Naive thymus-derived CD4-positive, alpha-beta T cell (primary cell): Measurements from ENCODE around the gene ESRRA. TPM values are rescaled to one million over a fixed set of nuclear protein-coding genes. Genes with fewer than 3 reads are reported as not detected.
A peak's percentile ranks its signal among the peaks of the same experiment; 100 is the strongest.

ENCODE experiments used
- ATAC-seq: fragments of 150-1000 bp; cut with Tn5 transposase; 2 replicates; pipeline ENCODE4 v1.10.0; 2021; ENCODE audit warnings: mild to moderate bottlenecking, moderate library complexity
- CTCF ChIA-PET: fragments of 350-600 bp; sonication (Branson Sonifier 250); formaldehyde crosslinking; loops from one replicate; lab custom pipeline; 2021; ENCODE audit warnings: antibody characterized with exemption; lab: Charles Lee
- POLR2A ChIA-PET: fragments of 350-600 bp; sonication (Branson Sonifier 250); formaldehyde crosslinking; loops from one replicate; lab custom pipeline; 2021; ENCODE audit warnings: antibody characterized with exemption, inconsistent platforms; lab: Charles Lee
- DNase-seq, 9 donors: peaks; one replicate each; pipeline versions ENCODE4 v3.0.0 to v3.0.0-alpha.2; 2020 to 2022; ENCODE audit warnings: mixed read lengths in 1 of 9
- H3K27ac ChIP-seq: one replicate; pipeline ENCODE4 v1.7.0; 2013; ENCODE audit warnings: mild to moderate bottlenecking, low read depth, low read length, moderate library complexity
- H3K27me3 ChIP-seq, 2 donors: one replicate each; pipeline ENCODE4 v1.7.0; 2013; ENCODE audit warnings: low read length in 2 of 2, mild to moderate bottlenecking in 2 of 2, moderate library complexity in 2 of 2; ENCODE audit not compliant: control insufficient read depth in 2 of 2, insufficient read depth in 2 of 2
- H3K36me3 ChIP-seq, 3 experiments: 1 replicate in 2 of 3; 2 replicates in 1 of 3; pipeline ENCODE4 v1.7.0; 2013; ENCODE audit warnings: low read length in 3 of 3, mild to moderate bottlenecking in 3 of 3, moderate library complexity in 1 of 3; ENCODE audit not compliant: insufficient read depth in 3 of 3, control insufficient read depth in 2 of 3
- H3K4me1 ChIP-seq, 2 donors: one replicate each; pipeline ENCODE4 v1.7.0; 2013; ENCODE audit warnings: low read length in 2 of 2, mild to moderate bottlenecking in 2 of 2, moderate library complexity in 1 of 2; ENCODE audit not compliant: control insufficient read depth in 2 of 2, insufficient read depth in 2 of 2
- H3K4me3 ChIP-seq: 2 replicates; pipeline ENCODE4 v1.7.0; 2013; ENCODE audit warnings: mild to moderate bottlenecking, low read length
- H3K9me3 ChIP-seq, 3 experiments: 1 replicate in 2 of 3; 2 replicates in 1 of 3; pipeline ENCODE4 v1.7.0; 2013; ENCODE audit warnings: low read length in 3 of 3; ENCODE audit not compliant: control insufficient read depth in 2 of 3
- H3K27ac Mint-ChIP-seq, 9 donors: one replicate each; pipeline ENCODE4 v1.8.0; 2020 to 2022; ENCODE audit warnings: mixed read lengths in 9 of 9, mild to moderate bottlenecking in 8 of 9, moderate library complexity in 5 of 9, inconsistent platforms in 2 of 9
- H3K27me3 Mint-ChIP-seq, 5 donors: one replicate each; pipeline ENCODE4 v1.8.0; 2021 to 2022; ENCODE audit warnings: mixed read lengths in 5 of 5, mild to moderate bottlenecking in 1 of 5
- H3K36me3 Mint-ChIP-seq, 5 donors: one replicate each; pipeline ENCODE4 v1.8.0; 2020 to 2022; ENCODE audit warnings: mixed read lengths in 5 of 5, mild to moderate bottlenecking in 3 of 5, inconsistent platforms in 1 of 5
- H3K4me1 Mint-ChIP-seq, 7 donors: one replicate each; pipeline ENCODE4 v1.8.0; 2020 to 2022; ENCODE audit warnings: mixed read lengths in 7 of 7, mild to moderate bottlenecking in 3 of 7, inconsistent platforms in 1 of 7
- H3K4me3 Mint-ChIP-seq, 10 donors: one replicate each; pipeline ENCODE4 v1.8.0; 2020 to 2022; ENCODE audit warnings: mild to moderate bottlenecking in 10 of 10, mixed read lengths in 10 of 10, moderate library complexity in 6 of 10, inconsistent platforms in 2 of 10
- H3K9me3 Mint-ChIP-seq, 11 donors: one replicate each; pipeline ENCODE4 v1.8.0; 2020 to 2022; ENCODE audit warnings: mixed read lengths in 11 of 11, mild to moderate bottlenecking in 4 of 11, inconsistent platforms in 1 of 11, moderate library complexity in 1 of 11
- intact Hi-C, 2 donors: fragments of 100-400 bp; cut with micrococcal nuclease; formaldehyde crosslinking; loops; one replicate each; pipeline ENCODE4 v1.15.1; 2023
- polyA plus RNA-seq, 2 donors: library from polyadenylated mRNA; unstranded; fragments of 300-500 nt; fragmentation: Illumina TruSeq; gene quantifications; one replicate each; pipeline ENCODE4 v1.2.3, GENCODE V29; 2021
- total RNA-seq, 6 experiments: library from RNA in 5 of 6; stranded (reverse) in 5 of 6; gene quantifications; 1 replicate in 5 of 6; 2 replicates in 1 of 6; pipeline ENCODE4 v1.2.3 and lab custom pipeline; 2021 to 2026

ESRRA gene
- total and polyA plus RNA-seq, 7 experiments from 2014 or later: 5.3 to 42.0 (median 26.8) TPM

DNA sequence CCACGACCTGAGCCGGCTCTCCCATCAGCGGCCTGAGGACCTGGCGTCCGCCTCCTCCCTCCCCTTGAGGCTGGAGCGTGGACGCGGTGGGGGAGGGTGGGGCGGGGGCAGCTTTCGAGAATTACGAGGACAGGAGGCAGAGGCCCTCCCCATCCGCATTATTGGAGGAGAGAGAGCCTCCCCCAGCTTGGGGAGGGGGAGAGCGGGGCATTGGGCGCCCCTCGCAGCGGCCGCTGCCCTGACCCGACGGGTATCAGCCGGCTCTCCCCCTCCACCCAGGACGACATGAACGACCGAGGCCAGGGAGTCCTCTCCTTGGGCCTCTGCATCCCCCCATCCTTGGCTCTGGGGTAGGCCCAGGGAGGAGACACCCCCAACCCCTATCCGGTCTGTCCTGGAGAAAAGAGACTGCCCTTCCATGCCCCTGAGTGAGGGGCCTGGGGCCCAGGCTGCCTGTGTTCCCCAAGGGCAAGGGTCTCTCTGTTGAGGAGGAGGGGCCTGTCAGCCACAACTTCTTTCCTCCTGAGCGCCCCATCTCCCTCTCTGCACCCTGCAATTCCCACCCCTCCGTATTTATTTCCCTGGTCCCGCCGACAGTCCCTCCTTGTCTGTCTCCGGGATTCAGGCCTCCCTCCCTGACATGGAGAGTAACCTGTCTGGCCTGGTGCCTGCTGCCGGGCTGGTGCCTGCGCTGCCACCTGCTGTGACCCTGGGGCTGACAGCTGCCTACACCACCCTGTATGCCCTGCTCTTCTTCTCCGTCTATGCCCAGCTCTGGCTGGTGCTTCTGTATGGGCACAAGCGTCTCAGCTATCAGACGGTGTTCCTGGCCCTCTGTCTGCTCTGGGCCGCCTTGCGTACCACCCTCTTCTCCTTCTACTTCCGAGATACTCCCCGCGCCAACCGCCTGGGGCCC is 19.2 kb upstream of the ESRRA start:
- peaks cover 0 to 8% (median 3%) of the 10 kb centered on the region in 5 donors for H3K36me3 Mint-ChIP-seq
- Histone ChIP-seq H3K36me3 (peaks cover 0 to 6% (median 0%) of the 10 kb centered on the region in 3 experiments), H3K4me1 (peaks cover 11 to 17% of the 10 kb centered on the region in 2 donors), H3K4me3 (peak overlapping the region; percentile 24), H3K27me3 (peaks cover 0 to 9% of the 10 kb centered on the region in 2 donors), H3K9me3 (no peaks in the 10 kb centered on the region), H3K27ac (peak overlapping the region; percentile 99)
- POLR2A ChIA-PET: interaction anchor here (1.3 to 7.1 kb wide), 6 partner anchors 10 to 79 kb away, joined by 3 to 104 read pairs (median 12); partner anchors contain the start of genes CATSPERZ, FERMT3, PRDX5 and TRMT112
- DNase-seq (peak in 1 of 9 donors; percentile 39), ATAC-seq (no peak)
- H3K27me3 Mint-ChIP-seq: peaks cover 6 to 12% (median 6%) of the 10 kb centered on the region in 5 donors
- H3K27ac Mint-ChIP-seq: peak overlapping the region; percentile 30 to 96 (median 86)
- peak overlapping the region; percentile 73 to 91 (median 84) for H3K4me3 Mint-ChIP-seq
- CTCF ChIA-PET: interaction anchor here (1.4 kb wide), 1 partner anchor 16 kb away, joined by 5 read pairs; no protein-coding TSS in a partner anchor
- H3K4me1 Mint-ChIP-seq: peaks cover 11 to 29% (median 23%) of the 10 kb centered on the region in 7 donors
- peaks cover 0 to 2% (median 0%) of the 10 kb centered on the region in 11 donors for H3K9me3 Mint-ChIP-seq
- intact Hi-C loops: loop anchor here (1.0 to 5.0 kb wide), 15 partner anchors 16 to 101 kb away; partner anchors contain the start of genes ESRRA (in 2 of the 2), FKBP2 (in 2 of the 2), DNAJC4 (in 1 of the 2) and FERMT3 (in 1 of the 2)

- H3K4me3 Mint-ChIP-seq: peak overlapping the region; percentile 73 to 88 (median 82)
- Histone ChIP-seq H3K4me1 (peaks cover 11 to 17% of the 10 kb centered on the region in 2 donors), H3K9me3 (no peaks in the 10 kb centered on the region), H3K4me3 (no peak overlapping the region), H3K36me3 (peaks cover 0 to 6% (median 0%) of the 10 kb centered on the region in 3 experiments), H3K27ac (no peak overlapping the region), H3K27me3 (peaks cover 0 to 9% of the 10 kb centered on the region in 2 donors)
- H3K4me1 Mint-ChIP-seq: peaks cover 11 to 25% (median 22%) of the 10 kb centered on the region in 7 donors
- peak overlapping the region; percentile 30 to 96 (median 86) for H3K27ac Mint-ChIP-seq
- ATAC-seq (no peak), DNase-seq (no peak)
- intact Hi-C loops: loop anchor here in 1 of 2 donors (5.0 kb wide), 1 partner anchor 79 kb away; the partner anchor contains the start of gene FERMT3
- H3K36me3 Mint-ChIP-seq: peaks cover 0 to 4% (median 0%) of the 10 kb centered on the region in 5 donors
- ChIA-PET CTCF (interaction anchor here (1.4 kb wide), 1 partner anchor 15 kb away, joined by 5 read pairs; no protein-coding TSS in a partner anchor), POLR2A (interaction anchor here (1.3 to 3.1 kb wide), 2 partner anchors 9 to 31 kb away, joined by 3 to 24 read pairs; partner anchors contain the start of genes PRDX5 and TRMT112)
- peaks cover 0 to 2% (median 0%) of the 10 kb centered on the region in 11 donors for H3K9me3 Mint-ChIP-seq
- H3K27me3 Mint-ChIP-seq: peaks cover 6 to 12% (median 6%) of the 10 kb centered on the region in 5 donors
Measured at GRCh38 chr11:64286801-64287159, 18.5 kb upstream of the ESRRA start.

GRCh38 chr11:64287676-64288352 is 17.5 kb upstream of the ESRRA start:
- peak overlapping the region in 2 of 10 donors; percentile 4 to 58 for H3K4me3 Mint-ChIP-seq
- CTCF ChIA-PET: interaction anchor here (1.4 kb wide), 1 partner anchor 14 kb away, joined by 5 read pairs; no protein-coding TSS in a partner anchor

DNA sequence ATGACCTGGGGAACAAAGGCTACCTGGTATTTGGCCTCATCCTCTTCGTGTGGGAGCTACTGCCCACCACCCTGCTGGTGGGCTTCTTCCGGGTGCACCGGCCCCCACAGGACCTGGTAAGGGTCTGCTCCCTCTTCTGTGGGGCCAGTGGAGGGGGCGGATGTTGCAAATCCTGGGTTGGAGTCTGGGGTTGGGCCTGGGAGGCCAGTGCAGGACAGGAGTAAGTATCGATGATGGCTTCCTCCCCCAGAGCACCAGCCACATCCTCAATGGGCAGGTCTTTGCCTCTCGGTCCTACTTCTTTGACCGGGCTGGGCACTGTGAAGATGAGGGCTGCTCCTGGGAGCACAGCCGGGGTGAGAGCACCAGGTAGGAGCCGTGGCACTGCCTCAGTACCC is 17.0 kb upstream of the ESRRA start:
- peaks cover 11 to 15% of the 10 kb centered on the region in 2 donors for H3K4me1 ChIP-seq
- Mint-ChIP-seq H3K27ac (peak overlapping the region in 1 of 9 donors; percentile 23), H3K4me1 (peaks cover 12 to 22% (median 19%) of the 10 kb centered on the region in 7 donors), H3K4me3 (peak overlapping the region in 1 of 10 donors; percentile 4), H3K9me3 (peaks cover 0 to 2% (median 0%) of the 10 kb centered on the region in 11 donors), H3K36me3 (peaks cover 0 to 3% (median 0%) of the 10 kb centered on the region in 5 donors), H3K27me3 (peaks cover 11 to 22% (median 15%) of the 10 kb centered on the region in 5 donors)
- H3K36me3 ChIP-seq: no peaks in the 10 kb centered on the region
- POLR2A ChIA-PET: interaction anchor here (0.6 to 1.4 kb wide), 3 partner anchors 12 to 96 kb away, joined by 3 to 4 read pairs (median 3); partner anchors contain the start of gene FERMT3
- H3K9me3 ChIP-seq: no peaks in the 10 kb centered on the region
- intact Hi-C loops: loop anchor here in 1 of 2 donors (5.0 kb wide), 1 partner anchor 81 kb away; the partner anchor contains the start of gene FERMT3
- ATAC-seq: no peak
- DNase-seq: no peak
- no peak overlapping the region for H3K4me3 ChIP-seq
- peaks cover 0 to 9% of the 10 kb centered on the region in 2 donors for H3K27me3 ChIP-seq
- CTCF ChIA-PET: no interaction called here
- no peak overlapping the region for H3K27ac ChIP-seq

More at GRCh38 chr11:64287676-64288352, 17.5 kb upstream of the ESRRA start:
- Mint-ChIP-seq H3K9me3 (peaks cover 0 to 2% (median 0%) of the 10 kb centered on the region in 11 donors), H3K4me1 (peaks cover 14 to 27% (median 21%) of the 10 kb centered on the region in 7 donors), H3K27ac (peak overlapping the region in 2 of 9 donors; percentile 33 to 51), H3K27me3 (peaks cover 6 to 17% (median 10%) of the 10 kb centered on the region in 5 donors), H3K36me3 (peaks cover 0 to 3% (median 0%) of the 10 kb centered on the region in 5 donors)
- Histone ChIP-seq H3K4me3 (no peak overlapping the region), H3K9me3 (no peaks in the 10 kb centered on the region), H3K27me3 (peaks cover 0 to 9% of the 10 kb centered on the region in 2 donors), H3K4me1 (peaks cover 11 to 17% of the 10 kb centered on the region in 2 donors), H3K36me3 (no peaks in the 10 kb centered on the region), H3K27ac (no peak overlapping the region)
- DNase-seq: no peak
- intact Hi-C loops: loop anchor here in 1 of 2 donors (5.0 kb wide), 1 partner anchor 81 kb away; the partner anchor contains the start of gene FERMT3
- no peak for ATAC-seq
- POLR2A ChIA-PET: interaction anchor here (1.2 to 1.4 kb wide), 3 partner anchors 8 to 82 kb away, joined by 3 to 4 read pairs (median 3); partner anchors contain the start of gene FERMT3

DNA sequence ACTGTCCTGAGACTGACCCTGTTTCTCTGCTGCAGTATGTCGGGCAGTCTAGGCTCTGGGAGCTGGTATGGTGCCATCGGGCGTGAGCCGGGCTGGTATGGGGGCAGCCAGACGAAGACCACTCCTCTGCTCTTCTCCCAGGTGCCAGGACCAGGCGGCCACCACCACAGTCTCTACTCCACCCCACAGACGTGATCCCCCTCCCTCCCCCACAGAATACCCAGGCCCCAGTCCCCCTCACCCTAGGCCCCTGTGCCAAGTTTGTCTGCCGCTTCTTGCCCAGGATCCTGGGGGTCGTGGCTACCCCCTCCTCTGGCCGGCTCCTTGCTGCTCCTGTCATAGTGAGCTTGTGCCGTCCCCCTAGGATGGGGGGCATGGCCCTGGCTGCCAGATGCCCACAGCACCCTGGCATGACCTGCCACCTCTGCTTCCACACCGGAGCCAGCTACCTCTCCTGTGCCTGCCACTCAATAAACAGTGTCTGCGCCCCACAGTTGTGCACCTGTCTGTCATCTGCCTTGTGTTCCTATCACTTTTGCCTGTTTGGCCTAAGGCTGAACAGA is 16.2 kb upstream of the ESRRA start:
- H3K4me1 ChIP-seq: peaks cover 6 to 7% of the 10 kb centered on the region in 2 donors
- ATAC-seq (no peak), DNase-seq (no peak)
- ChIA-PET POLR2A (interaction anchor here (0.6 to 1.2 kb wide), 4 partner anchors 12 to 97 kb away, joined by 3 to 4 read pairs (median 3); partner anchors contain the start of genes FERMT3, NUDT22 and TRPT1), CTCF (interaction anchor here (1.0 to 2.0 kb wide), 3 partner anchors 12 to 84 kb away, joined by 3 to 9 read pairs (median 5); partner anchors contain the start of genes CATSPERZ and NUDT22)
- no peaks in the 10 kb centered on the region for H3K36me3 ChIP-seq
- no peak overlapping the region for H3K27ac ChIP-seq
- intact Hi-C loops: loop anchor here in 1 of 2 donors (5.0 kb wide), 1 partner anchor 82 kb away; the partner anchor contains the start of gene FERMT3
- H3K36me3 Mint-ChIP-seq: peaks cover 0 to 3% (median 0%) of the 10 kb centered on the region in 5 donors
- H3K27me3 Mint-ChIP-seq: peaks cover 16 to 29% (median 21%) of the 10 kb centered on the region in 5 donors
- peaks cover 12 to 20% (median 16%) of the 10 kb centered on the region in 7 donors for H3K4me1 Mint-ChIP-seq
- peaks cover 0 to 2% (median 0%) of the 10 kb centered on the region in 11 donors for H3K9me3 Mint-ChIP-seq
- H3K9me3 ChIP-seq: no peaks in the 10 kb centered on the region
- peaks cover 0 to 9% of the 10 kb centered on the region in 2 donors for H3K27me3 ChIP-seq
- no peak overlapping the region for H3K4me3 ChIP-seq
- no peak overlapping the region for H3K27ac Mint-ChIP-seq
- H3K4me3 Mint-ChIP-seq: peak overlapping the region in 2 of 10 donors; percentile 16 to 56
